G401.6 (cell line): ENCODE measurements around the gene SLC9A9.
A peak's percentile ranks its signal among the peaks of the same experiment; 100 is the strongest.
"Not testable (repeated sequence)": the region's sequence is repeated elsewhere in the genome, so short reads cannot be mapped to it uniquely, and the experiment has no call there.

Experiments
- FAIRE-seq: peaks from 2 replicates; lab custom pipeline; 2012; peaks lifted over from hg19 to GRCh38; lab: Jason Lieb, UNC

SLC9A9 gene

GRCh38 chr3:143847787-143848631, at the start of gene SLC9A9:
SLC9A9 (minus strand) TSS chr3:143848468; CDS start chr3:143848322, 146 bp downstream.
- FAIRE-seq, result no peak

GRCh38 chr3:143897576-143898295, 49.5 kb upstream of the SLC9A9 start:
- FAIRE-seq, result no peak

GRCh38 chr3:143896486-143896885, 48.2 kb upstream of the SLC9A9 start:
- FAIRE-seq, result no peak

GRCh38 chr3:143895805-143896204, 47.5 kb upstream of the SLC9A9 start:
- peak; percentile 11 for FAIRE-seq

GRCh38 chr3:143888846-143889245, 40.6 kb upstream of the SLC9A9 start:
- no peak for FAIRE-seq

- no peak for FAIRE-seq
Observed at GRCh38 chr3:143888166-143888565, 39.9 kb upstream of the SLC9A9 start.

GRCh38 chr3:143885780-143886427, 37.6 kb upstream of the SLC9A9 start:
- FAIRE-seq, result no peak

- FAIRE-seq, result no peak
Observed at GRCh38 chr3:143884861-143885260, 36.6 kb upstream of the SLC9A9 start.

- FAIRE-seq, result no peak
Observed at GRCh38 chr3:143883151-143883550, 34.9 kb upstream of the SLC9A9 start.

- no peak for FAIRE-seq
Observed at GRCh38 chr3:143881095-143881494, 32.8 kb upstream of the SLC9A9 start.

GRCh38 chr3:143875546-143875945, 27.3 kb upstream of the SLC9A9 start:
- no peak for FAIRE-seq

- not testable (repeated sequence) for FAIRE-seq
Observed at GRCh38 chr3:143873553-143873952, 25.3 kb upstream of the SLC9A9 start.

- no peak for FAIRE-seq
Observed at GRCh38 chr3:143865302-143865701, 17.0 kb upstream of the SLC9A9 start.

GRCh38 chr3:143859465-143860203, 11.4 kb upstream of the SLC9A9 start:
- no peak for FAIRE-seq

GRCh38 chr3:143856252-143856970, 8.1 kb upstream of the SLC9A9 start:
- FAIRE-seq, result no peak

- FAIRE-seq, result no peak
Observed at GRCh38 chr3:143855183-143855582, 6.9 kb upstream of the SLC9A9 start.

GRCh38 chr3:143851331-143852017, 3.2 kb upstream of the SLC9A9 start:
- no peak for FAIRE-seq

- no peak for FAIRE-seq
Observed at GRCh38 chr3:143850877-143851276, 2.6 kb upstream of the SLC9A9 start.

- no peak for FAIRE-seq
Observed at GRCh38 chr3:143849854-143850549, 1.7 kb upstream of the SLC9A9 start.

- no peak for FAIRE-seq
Observed at GRCh38 chr3:143848704-143849103, 436 bp upstream of the SLC9A9 start.
